ENCODE data around the gene LBP. TPM values are rescaled to one million over a fixed set of nuclear protein-coding genes. Genes with fewer than 3 reads are reported as not detected.

The LBP gene, protein sequence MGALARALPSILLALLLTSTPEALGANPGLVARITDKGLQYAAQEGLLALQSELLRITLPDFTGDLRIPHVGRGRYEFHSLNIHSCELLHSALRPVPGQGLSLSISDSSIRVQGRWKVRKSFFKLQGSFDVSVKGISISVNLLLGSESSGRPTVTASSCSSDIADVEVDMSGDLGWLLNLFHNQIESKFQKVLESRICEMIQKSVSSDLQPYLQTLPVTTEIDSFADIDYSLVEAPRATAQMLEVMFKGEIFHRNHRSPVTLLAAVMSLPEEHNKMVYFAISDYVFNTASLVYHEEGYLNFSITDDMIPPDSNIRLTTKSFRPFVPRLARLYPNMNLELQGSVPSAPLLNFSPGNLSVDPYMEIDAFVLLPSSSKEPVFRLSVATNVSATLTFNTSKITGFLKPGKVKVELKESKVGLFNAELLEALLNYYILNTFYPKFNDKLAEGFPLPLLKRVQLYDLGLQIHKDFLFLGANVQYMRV
- 0.10 and 0.35 TPM in 2 replicates for total RNA-seq (2014; rRNA removed; shearing (Covaris generic))
- 0.19 TPM in 1 of 2 replicates, not detected in the other for polyA plus RNA-seq (2016; fragmentation: Nextera tagmentation; extraction: Ambion mirVana)
- long read RNA-seq, partial matches to known transcripts, result 1 of 1 reads
- long read RNA-seq, other reads (novel, unspliced or antisense), result 0 of 1 reads

DNA sequence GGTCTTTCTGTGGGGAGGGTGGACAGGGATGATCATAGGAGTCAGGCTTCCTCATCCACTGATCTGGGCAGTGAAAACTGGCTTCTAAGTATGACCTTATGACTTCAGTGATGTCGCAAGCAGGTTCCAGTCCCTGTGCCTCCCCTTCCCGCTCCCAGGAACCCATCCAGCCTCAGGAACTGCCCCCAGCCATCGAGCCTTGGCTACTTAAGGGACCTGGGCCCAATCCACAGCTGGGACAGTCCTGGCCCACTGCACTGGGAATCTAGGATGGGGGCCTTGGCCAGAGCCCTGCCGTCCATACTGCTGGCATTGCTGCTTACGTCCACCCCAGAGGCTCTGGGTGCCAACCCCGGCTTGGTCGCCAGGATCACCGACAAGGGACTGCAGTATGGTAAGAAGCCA lies at the start of gene LBP:
TSS of gene LBP (plus strand) at position 236 of the 405 bp plus-strand sequence. CDS start at position 271, 35 bp downstream.
- no peaks in the 10 kb centered on the region for H3K9me3 Mint-ChIP-seq
- peaks cover 8% of the 10 kb centered on the region for H3K27me3 Mint-ChIP-seq (ENCODE audit: insufficient read depth, low read depth, poor library complexity)
- Histone ChIP-seq H3K36me3 (ENCODE audit: insufficient read depth) (no peaks in the 10 kb centered on the region), H4K20me1 (replicated peaks; ENCODE audit: insufficient read depth) (no peaks in the 10 kb centered on the region), H3K27ac (ENCODE audit: low read depth) (no peak within 1 kb of the TSS), H3K9me2 (ENCODE audit: insufficient read depth) (no peaks in the 10 kb centered on the region), H3K79me2 (replicated peaks; ENCODE audit: insufficient read depth) (no peaks in the 10 kb centered on the region), H3K27me3 (ENCODE audit: insufficient read depth) (no peaks in the 10 kb centered on the region), H3K4me1 (ENCODE audit: insufficient read depth) (peaks cover 26% of the 10 kb centered on the region), H3K4me2 (no peak within 1 kb of the TSS), H3K4me3 (no peak within 1 kb of the TSS), H2AFZ (peak within 1 kb of the TSS; percentile 86; the same call in 1 of the 2 replicates), H3F3A (replicated peaks; ENCODE audit: low read depth) (peaks cover 17% of the 10 kb centered on the region)
- no peak within 1 kb of the TSS for H3K4me3 Mint-ChIP-seq
- H3K36me3 Mint-ChIP-seq (ENCODE audit: low read depth), result no peaks in the 10 kb centered on the region
- no peak for DNase-seq (ENCODE audit: low spot score)
- TF ChIP-seq EZH2phosphoT487 (IDR thresholded peaks at IDR 0.05; ENCODE audit: unreplicated experiment) (no peak), EZH2 (IDR thresholded peaks at IDR 0.05; ENCODE audit: low read depth, unreplicated experiment) (no peak), STAT1 (IDR thresholded peaks at IDR 0.05; ENCODE audit: unreplicated experiment) (no peak), NANOG (IDR thresholded peaks at IDR 0.05; ENCODE audit: borderline replicate concordance) (no peak), JUNB (IDR thresholded peaks at IDR 0.05; ENCODE audit: unreplicated experiment) (no peak), ZNF331 (CRISPR knock-in tag; IDR thresholded peaks at IDR 0.05; ENCODE audit: low read depth) (no peak), POLR2AphosphoS5 (IDR thresholded peaks at IDR 0.05; ENCODE audit: low read depth) (no peak), ZNF114 (CRISPR knock-in tag; IDR thresholded peaks at IDR 0.05) (no peak), CREB1 (CRISPR knock-in tag; IDR thresholded peaks at IDR 0.05; ENCODE audit: low read depth) (no peak)
- TF ChIP-seq, protein P1, sequence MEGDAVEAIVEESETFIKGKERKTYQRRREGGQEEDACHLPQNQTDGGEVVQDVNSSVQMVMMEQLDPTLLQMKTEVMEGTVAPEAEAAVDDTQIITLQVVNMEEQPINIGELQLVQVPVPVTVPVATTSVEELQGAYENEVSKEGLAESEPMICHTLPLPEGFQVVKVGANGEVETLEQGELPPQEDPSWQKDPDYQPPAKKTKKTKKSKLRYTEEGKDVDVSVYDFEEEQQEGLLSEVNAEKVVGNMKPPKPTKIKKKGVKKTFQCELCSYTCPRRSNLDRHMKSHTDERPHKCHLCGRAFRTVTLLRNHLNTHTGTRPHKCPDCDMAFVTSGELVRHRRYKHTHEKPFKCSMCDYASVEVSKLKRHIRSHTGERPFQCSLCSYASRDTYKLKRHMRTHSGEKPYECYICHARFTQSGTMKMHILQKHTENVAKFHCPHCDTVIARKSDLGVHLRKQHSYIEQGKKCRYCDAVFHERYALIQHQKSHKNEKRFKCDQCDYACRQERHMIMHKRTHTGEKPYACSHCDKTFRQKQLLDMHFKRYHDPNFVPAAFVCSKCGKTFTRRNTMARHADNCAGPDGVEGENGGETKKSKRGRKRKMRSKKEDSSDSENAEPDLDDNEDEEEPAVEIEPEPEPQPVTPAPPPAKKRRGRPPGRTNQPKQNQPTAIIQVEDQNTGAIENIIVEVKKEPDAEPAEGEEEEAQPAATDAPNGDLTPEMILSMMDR (conservative IDR thresholded peaks at IDR 0.05; ENCODE audit: low read depth in 2 of 2), result no peak
- TF ChIP-seq, protein P2, sequence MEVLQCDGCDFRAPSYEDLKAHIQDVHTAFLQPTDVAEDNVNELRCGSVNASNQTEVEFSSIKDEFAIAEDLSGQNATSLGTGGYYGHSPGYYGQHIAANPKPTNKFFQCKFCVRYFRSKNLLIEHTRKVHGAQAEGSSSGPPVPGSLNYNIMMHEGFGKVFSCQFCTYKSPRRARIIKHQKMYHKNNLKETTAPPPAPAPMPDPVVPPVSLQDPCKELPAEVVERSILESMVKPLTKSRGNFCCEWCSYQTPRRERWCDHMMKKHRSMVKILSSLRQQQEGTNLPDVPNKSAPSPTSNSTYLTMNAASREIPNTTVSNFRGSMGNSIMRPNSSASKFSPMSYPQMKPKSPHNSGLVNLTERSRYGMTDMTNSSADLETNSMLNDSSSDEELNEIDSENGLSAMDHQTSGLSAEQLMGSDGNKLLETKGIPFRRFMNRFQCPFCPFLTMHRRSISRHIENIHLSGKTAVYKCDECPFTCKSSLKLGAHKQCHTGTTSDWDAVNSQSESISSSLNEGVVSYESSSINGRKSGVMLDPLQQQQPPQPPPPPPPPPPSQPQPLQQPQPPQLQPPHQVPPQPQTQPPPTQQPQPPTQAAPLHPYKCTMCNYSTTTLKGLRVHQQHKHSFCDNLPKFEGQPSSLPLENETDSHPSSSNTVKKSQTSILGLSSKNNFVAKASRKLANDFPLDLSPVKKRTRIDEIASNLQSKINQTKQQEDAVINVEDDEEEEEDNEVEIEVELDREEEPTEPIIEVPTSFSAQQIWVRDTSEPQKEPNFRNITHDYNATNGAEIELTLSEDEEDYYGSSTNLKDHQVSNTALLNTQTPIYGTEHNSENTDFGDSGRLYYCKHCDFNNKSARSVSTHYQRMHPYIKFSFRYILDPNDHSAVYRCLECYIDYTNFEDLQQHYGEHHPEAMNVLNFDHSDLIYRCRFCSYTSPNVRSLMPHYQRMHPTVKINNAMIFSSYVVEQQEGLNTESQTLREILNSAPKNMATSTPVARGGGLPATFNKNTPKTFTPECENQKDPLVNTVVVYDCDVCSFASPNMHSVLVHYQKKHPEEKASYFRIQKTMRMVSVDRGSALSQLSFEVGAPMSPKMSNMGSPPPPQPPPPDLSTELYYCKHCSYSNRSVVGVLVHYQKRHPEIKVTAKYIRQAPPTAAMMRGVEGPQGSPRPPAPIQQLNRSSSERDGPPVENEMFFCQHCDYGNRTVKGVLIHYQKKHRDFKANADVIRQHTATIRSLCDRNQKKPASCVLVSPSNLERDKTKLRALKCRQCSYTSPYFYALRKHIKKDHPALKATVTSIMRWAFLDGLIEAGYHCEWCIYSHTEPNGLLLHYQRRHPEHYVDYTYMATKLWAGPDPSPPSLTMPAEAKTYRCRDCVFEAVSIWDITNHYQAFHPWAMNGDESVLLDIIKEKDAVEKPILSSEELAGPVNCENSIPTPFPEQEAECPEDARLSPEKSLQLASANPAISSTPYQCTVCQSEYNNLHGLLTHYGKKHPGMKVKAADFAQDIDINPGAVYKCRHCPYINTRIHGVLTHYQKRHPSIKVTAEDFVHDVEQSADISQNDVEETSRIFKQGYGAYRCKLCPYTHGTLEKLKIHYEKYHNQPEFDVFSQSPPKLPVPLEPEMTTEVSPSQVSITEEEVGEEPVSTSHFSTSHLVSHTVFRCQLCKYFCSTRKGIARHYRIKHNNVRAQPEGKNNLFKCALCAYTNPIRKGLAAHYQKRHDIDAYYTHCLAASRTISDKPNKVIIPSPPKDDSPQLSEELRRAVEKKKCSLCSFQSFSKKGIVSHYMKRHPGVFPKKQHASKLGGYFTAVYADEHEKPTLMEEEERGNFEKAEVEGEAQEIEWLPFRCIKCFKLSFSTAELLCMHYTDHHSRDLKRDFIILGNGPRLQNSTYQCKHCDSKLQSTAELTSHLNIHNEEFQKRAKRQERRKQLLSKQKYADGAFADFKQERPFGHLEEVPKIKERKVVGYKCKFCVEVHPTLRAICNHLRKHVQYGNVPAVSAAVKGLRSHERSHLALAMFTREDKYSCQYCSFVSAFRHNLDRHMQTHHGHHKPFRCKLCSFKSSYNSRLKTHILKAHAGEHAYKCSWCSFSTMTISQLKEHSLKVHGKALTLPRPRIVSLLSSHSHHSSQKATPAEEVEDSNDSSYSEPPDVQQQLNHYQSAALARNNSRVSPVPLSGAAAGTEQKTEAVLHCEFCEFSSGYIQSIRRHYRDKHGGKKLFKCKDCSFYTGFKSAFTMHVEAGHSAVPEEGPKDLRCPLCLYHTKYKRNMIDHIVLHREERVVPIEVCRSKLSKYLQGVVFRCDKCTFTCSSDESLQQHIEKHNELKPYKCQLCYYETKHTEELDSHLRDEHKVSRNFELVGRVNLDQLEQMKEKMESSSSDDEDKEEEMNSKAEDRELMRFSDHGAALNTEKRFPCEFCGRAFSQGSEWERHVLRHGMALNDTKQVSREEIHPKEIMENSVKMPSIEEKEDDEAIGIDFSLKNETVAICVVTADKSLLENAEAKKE (CRISPR knock-in tag; IDR thresholded peaks at IDR 0.05), result no peak
- TF ChIP-seq, protein P3, sequence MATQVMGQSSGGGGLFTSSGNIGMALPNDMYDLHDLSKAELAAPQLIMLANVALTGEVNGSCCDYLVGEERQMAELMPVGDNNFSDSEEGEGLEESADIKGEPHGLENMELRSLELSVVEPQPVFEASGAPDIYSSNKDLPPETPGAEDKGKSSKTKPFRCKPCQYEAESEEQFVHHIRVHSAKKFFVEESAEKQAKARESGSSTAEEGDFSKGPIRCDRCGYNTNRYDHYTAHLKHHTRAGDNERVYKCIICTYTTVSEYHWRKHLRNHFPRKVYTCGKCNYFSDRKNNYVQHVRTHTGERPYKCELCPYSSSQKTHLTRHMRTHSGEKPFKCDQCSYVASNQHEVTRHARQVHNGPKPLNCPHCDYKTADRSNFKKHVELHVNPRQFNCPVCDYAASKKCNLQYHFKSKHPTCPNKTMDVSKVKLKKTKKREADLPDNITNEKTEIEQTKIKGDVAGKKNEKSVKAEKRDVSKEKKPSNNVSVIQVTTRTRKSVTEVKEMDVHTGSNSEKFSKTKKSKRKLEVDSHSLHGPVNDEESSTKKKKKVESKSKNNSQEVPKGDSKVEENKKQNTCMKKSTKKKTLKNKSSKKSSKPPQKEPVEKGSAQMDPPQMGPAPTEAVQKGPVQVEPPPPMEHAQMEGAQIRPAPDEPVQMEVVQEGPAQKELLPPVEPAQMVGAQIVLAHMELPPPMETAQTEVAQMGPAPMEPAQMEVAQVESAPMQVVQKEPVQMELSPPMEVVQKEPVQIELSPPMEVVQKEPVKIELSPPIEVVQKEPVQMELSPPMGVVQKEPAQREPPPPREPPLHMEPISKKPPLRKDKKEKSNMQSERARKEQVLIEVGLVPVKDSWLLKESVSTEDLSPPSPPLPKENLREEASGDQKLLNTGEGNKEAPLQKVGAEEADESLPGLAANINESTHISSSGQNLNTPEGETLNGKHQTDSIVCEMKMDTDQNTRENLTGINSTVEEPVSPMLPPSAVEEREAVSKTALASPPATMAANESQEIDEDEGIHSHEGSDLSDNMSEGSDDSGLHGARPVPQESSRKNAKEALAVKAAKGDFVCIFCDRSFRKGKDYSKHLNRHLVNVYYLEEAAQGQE (IDR thresholded peaks at IDR 0.05; ENCODE audit: unreplicated experiment), result no peak
- TF ChIP-seq, protein P4, sequence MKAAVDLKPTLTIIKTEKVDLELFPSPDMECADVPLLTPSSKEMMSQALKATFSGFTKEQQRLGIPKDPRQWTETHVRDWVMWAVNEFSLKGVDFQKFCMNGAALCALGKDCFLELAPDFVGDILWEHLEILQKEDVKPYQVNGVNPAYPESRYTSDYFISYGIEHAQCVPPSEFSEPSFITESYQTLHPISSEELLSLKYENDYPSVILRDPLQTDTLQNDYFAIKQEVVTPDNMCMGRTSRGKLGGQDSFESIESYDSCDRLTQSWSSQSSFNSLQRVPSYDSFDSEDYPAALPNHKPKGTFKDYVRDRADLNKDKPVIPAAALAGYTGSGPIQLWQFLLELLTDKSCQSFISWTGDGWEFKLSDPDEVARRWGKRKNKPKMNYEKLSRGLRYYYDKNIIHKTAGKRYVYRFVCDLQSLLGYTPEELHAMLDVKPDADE (IDR thresholded peaks at IDR 0.05), result no peak
- ATAC-seq, result no peak
- H3K4me1 Mint-ChIP-seq, result peaks cover 30% of the 10 kb centered on the region
- no peak within 1 kb of the TSS; the same call in 1 of the 2 replicates for H3K27ac Mint-ChIP-seq

All from GM23338 (cell line).